ENCODE data around the gene LRRC8E.
A peak's percentile ranks its signal among the peaks of the same experiment; 100 is the strongest.
"Not testable (repeated sequence)": the region's sequence is repeated elsewhere in the genome, so short reads cannot be mapped to it uniquely, and the experiment has no call there.

The LRRC8E gene

GRCh38 chr19:7887408-7888144 is 734 bp upstream of the LRRC8E start:
- no peak for DNase-seq (ENCODE audit: low read depth, low spot score)

DNA sequence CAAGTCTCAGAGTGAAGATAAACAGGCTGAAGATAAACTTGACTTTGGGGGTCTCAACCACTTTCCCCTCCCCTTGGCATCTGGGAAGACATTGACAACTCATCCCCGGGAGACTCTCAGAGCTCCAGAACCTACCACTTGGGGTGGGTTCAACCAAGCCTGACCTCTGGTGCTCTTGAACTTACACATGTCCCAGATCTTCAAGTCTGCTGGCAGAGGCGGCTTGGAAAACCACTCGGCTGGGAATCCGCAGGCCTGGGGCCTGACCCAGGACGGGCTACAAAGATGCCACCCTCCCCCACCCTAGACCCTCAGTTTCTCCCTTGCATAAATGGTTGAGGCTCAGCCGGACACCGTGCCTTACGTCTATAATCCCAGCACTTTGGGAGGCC is 512 bp downstream of the LRRC8E start:
- DNase-seq (ENCODE audit: low read depth, low spot score), result no peak

DNA sequence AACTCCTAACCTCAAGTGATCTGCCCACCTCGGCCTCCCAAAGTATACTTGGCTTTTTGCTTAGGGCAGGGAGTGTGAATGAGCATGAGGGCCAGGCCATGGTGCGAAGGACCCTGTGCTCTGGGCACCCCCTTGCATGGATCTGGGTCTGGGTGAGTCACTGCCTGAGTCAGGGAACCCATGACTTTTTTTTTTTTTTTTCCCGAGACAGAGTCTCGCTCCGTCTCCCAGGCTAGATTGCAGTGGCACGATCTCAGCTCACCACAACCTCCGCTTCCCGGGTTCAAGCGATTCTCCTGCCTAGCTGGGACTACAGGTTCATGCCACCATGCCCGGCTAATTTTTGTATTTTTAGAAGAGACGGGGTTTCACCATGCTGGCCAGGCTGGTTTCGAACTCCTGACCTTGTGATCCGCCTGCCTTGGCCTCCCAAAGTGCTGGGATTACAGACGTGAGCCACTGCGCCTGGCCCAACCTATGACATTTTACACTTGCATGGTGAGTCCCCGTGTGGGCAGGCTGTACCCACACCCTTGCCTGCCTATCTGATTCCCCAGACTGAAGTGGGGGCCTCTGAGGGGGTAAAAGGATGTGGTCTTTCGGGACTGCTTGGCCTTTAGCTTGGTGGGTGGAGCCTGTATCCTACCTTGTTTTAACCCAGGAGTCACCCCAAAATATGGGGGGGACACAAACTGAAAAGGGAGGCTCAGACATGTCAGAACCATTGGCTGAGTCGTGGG is 5.2 kb downstream of the LRRC8E start:
- DNase-seq (ENCODE audit: low read depth, low spot score), result not testable (repeated sequence)

DNA sequence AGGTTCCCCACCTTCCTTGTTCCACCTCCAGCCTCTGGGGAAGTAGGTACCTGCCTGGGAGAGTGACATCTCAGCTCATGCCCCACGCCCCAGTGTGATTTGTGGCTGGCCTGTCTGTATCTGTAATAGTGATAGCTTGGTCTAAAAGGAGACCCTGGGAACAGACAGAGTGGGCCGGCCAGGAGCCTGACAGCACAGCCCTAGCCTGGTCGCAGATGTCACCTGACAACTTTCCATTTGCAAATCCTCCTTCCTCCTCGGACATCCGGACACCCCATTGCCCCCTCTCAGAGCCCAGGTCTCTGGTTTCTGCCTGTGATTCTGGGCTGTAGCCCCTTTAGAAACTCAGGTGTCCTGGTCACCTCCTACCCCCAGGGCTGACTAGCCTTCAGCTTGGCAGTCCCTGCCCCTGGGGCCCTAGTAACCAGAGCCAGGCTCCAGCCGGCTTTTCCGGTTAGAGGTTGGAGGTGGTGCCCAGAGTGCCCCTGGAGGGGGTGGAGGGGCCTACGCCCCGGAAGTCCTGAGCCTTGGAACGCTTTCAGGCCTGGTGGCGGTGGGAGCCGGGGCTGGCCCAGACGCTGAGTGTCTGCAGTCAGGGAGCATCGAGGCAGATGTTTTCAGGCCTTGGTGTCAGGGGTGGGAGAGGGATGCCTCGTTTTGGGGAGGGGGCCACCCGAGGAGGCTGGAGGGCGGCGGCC is 6.5 kb downstream of the LRRC8E start:
- no peak for DNase-seq (ENCODE audit: low read depth, low spot score)

DNA sequence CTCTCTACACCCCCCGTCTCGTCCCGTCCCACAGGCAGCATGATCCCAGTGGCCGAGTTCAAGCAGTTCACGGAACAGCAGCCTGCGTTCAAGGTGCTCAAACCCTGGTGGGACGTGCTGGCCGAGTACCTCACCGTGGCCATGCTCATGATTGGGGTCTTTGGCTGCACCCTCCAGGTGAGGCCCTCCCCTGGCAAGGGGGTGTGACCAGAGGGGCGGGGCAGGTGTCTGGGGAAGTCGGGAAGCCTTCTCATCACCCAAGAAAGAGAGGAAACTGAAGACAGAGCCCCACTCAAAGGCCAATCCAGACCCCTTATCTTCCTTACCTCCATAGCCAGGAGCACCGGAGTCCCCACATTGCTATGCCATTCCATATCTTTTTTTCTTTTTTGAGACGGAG is 7.3 kb downstream of the LRRC8E start:
- no peak for DNase-seq (ENCODE audit: low read depth, low spot score)

DNA sequence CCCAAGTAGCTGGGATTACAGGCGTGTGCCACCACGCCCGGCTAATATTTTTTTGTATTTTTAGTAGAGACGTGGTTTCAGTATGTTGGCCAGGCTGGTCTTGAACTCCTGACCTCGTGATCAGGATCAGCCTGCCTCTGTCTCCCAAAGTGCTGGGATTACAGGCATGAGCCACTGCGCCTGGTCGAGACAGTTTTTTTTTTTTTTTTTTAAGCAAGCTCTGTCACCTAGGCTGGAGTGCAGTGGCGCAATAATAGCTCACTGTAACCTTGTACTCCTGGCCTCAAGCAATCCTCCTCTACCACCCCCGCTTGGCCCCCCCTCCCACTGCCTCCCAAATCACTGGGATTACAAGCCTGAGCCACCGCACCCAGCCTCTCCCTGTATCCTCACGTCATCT is 9.0 kb downstream of the LRRC8E start:
- DNase-seq (ENCODE audit: low read depth, low spot score), result no peak

GRCh38 chr19:7898967-7899366 is 10.7 kb downstream of the LRRC8E start:
- DNase-seq (ENCODE audit: low read depth, low spot score), result no peak

- DNase-seq (ENCODE audit: low read depth, low spot score), result no peak
These were observed 11.6 kb downstream of the LRRC8E start for GRCh38 chr19:7899751-7900378.

DNA sequence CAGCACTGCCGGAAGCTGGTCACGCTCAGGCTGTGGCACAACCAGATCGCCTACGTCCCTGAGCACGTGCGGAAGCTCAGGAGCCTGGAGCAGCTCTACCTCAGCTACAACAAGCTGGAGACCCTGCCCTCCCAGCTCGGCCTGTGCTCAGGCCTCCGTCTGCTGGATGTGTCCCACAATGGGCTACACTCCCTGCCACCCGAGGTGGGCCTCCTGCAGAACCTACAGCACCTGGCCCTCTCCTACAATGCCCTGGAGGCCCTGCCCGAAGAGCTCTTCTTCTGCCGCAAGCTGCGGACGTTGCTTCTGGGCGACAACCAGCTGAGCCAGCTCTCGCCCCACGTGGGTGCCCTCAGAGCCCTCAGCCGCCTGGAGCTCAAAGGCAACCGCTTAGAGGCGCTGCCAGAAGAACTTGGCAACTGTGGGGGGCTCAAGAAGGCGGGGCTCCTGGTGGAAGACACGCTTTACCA is 12.1 kb downstream of the LRRC8E start:
- DNase-seq (ENCODE audit: low read depth, low spot score), result no peak

GRCh38 chr19:7900931-7901330 is 12.6 kb downstream of the LRRC8E start:
- DNase-seq (ENCODE audit: low read depth, low spot score), result no peak

DNA sequence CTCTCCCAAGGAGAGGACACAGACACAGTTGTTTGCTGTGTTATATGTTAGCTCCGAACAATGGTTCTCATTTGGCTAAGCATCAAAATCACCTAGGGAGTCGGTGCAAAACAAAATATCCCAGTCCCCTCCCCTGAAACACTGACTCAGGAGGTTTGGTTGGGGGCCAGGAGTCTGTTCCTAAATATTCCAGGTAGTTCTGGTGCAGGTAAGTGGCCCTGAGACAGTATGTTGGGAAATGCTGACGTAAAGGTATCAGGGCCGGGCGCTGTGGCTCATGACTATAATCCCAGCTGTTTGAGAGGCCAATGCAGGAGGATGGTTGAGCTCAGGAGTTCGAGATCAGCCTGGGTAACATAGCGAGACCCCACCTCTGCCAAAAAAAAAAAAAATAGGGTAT is 13.0 kb downstream of the LRRC8E start:
- DNase-seq (ENCODE audit: low read depth, low spot score), result no peak

GRCh38 chr19:7902796-7903243 is 14.5 kb downstream of the LRRC8E start:
- DNase-seq (ENCODE audit: low read depth, low spot score), result no peak

DNA sequence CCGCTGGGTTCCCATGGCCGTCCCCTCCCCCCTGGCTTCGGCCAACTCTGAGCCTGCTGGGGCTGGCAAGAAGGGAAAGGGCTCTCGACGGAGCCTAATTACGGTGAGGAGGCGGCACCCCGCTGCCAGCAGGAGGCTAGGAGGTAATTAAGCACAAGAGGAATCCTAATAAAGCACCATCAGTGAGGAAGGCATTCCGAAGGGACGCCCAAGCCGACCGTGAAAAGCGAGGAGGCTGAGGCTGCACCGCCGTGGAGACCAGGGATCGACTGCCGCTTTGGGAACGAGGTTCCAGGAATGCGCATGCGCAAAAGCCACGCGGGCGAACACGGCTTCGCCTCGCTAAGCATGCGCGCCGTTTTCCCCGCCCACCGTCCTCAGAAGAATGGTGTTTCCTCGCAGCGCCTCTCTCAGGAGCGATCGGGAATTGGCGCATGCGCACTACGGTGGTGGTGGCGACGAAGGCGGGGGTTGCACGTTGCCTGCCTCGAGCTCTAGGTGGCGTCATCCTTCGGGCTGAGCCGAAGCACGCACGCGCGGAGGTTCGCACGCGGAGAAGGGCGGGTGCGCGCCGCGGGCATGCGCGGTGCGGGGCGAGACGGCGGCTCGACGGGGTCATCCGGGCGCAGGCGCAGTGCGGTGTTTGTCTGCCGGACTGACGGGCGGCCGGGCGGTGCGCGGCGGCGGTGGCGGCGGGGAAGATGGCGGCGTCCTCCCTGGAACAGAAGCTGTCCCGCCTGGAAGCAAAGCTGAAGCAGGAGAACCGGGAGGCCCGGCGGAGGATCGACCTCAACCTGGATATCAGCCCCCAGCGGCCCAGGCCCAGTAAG is 15.1 kb downstream of the LRRC8E start, which contains the start of gene MAP2K7:
TSS of gene MAP2K7 (plus strand) at position 634 of the 830 bp plus-strand sequence. CDS start at position 702, 68 bp downstream.
- peak; percentile 100 for DNase-seq (ENCODE audit: low read depth, low spot score)

GRCh38 chr19:7904074-7905020 is 16.0 kb downstream of the LRRC8E start:
- DNase-seq (ENCODE audit: low read depth, low spot score), result no peak

DNA sequence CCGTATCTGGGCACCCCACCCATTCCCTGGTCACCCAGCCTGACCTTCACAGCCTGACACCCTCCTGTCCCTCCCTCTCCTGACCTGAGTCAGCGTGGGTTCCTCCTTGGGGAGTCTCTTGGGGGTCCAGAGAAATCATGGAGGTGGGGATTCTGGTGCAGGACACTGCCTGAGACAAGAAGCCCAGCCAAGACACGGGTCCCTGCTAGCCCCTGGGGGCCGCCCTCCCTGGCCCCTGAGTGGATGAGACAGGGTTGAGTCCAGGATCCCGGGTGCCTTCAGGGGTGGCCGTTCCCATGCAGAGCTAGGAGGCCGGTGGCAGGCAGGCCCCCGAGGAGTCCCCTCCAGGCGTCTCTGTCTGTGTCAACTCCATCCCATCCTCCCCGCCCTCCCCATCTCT is 17.0 kb downstream of the LRRC8E start:
- no peak for DNase-seq (ENCODE audit: low read depth, low spot score)

GRCh38 chr19:7905859-7906258 is 17.5 kb downstream of the LRRC8E start:
- no peak for DNase-seq (ENCODE audit: low read depth, low spot score)

GRCh38 chr19:7907122-7907521 is 18.8 kb downstream of the LRRC8E start:
- DNase-seq (ENCODE audit: low read depth, low spot score), result no peak

DNA sequence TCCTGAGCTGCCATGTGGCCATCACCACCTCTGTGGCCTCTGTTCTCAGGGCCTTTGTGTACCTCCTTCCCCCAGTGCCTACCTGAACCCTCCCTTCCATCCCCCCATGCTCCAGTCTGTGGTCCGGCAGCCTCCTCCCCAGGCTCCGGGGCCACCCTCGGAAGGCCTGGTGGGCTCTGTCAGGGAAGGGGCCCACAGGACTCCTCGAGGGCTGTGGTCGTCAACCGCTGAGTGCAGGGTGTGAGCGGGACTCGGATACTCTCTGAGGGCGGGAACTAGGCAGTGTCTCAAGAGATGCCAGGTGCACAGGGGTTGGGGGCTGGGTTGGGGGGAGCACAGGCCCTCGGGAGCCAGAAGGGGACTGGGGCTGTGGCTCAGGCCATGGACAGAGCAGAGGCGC is 19.2 kb downstream of the LRRC8E start:
- DNase-seq (ENCODE audit: low read depth, low spot score), result no peak

DNA sequence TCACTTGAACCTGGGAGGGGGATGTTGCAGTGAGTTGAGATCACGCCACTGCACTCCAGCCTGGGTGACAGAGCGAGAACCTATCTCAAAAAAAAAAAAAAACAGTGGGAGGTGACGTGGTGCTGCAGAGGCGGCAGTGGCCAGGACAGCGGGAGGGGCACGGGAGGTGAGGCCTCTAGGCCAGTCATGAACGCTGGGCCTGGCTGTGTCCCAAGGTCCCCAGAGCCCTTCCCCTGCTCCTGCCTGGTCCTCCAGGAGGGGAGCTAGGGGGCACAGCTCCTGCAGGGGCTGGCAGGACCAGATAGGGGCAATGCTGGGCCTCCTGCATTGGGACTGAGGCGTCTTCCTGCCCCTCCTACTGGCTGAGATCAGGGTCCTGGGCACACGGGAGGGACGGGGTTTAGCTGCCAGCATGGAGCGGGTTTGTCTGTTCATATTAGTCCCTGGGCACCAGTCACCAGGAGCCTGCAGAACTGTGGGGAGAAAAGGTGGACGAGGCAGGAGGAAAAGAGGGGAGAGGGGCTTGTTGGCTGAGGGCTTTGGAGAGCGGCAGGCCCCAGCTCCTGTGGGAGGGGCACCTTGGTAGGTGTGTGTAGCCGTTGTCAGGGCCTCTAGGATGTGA is 19.9 kb downstream of the LRRC8E start:
- DNase-seq (ENCODE audit: low read depth, low spot score), result no peak

Data from brain pericyte (primary cell).